Measurements from ENCODE around the gene SDK1.
A peak's percentile ranks its signal among the peaks of the same experiment; 100 is the strongest.

Gene SDK1

GRCh38 chr7:3897430-3898372 lies 596.6 kb downstream of the SDK1 start:
- no peak overlapping the region for H3K27ac ChIP-seq
- H3K27me3 ChIP-seq = peaks cover 10% of the 10 kb centered on the region
- H3K4me1 ChIP-seq (ENCODE audit: control insufficient read depth in 1 of 2, insufficient read depth in 1 of 2, low read depth in 1 of 2, low read length in 1 of 2) = peaks cover 0 to under 1% of the 10 kb centered on the region in 2 experiments
- no peaks in the 10 kb centered on the region for H3K9me3 ChIP-seq
- H3K36me3 ChIP-seq = no peaks in the 10 kb centered on the region
- TF ChIP-seq CTCF (IDR thresholded peaks at IDR 0.05) = peak; percentile 45
- H3K4me3 ChIP-seq (ENCODE audit: low read depth in 1 of 2, low read length in 1 of 2) = no peak overlapping the region

GRCh38 chr7:3899559-3899991 lies 598.5 kb downstream of the SDK1 start:
- no peaks in the 10 kb centered on the region for H3K9me3 ChIP-seq
- no peaks in the 10 kb centered on the region for H3K36me3 ChIP-seq
- H3K27me3 ChIP-seq = no peaks in the 10 kb centered on the region
- no peaks in the 10 kb centered on the region for H3K4me1 ChIP-seq (ENCODE audit: control insufficient read depth in 1 of 2, insufficient read depth in 1 of 2, low read depth in 1 of 2, low read length in 1 of 2)
- H3K4me3 ChIP-seq (ENCODE audit: low read depth in 1 of 2, low read length in 1 of 2) = no peak overlapping the region
- TF ChIP-seq CTCF (IDR thresholded peaks at IDR 0.05) = no peak
- H3K27ac ChIP-seq = no peak overlapping the region

GRCh38 chr7:3908153-3908552 lies 607.1 kb downstream of the SDK1 start:
- Histone ChIP-seq H3K4me1 (ENCODE audit: control insufficient read depth in 1 of 2, insufficient read depth in 1 of 2, low read depth in 1 of 2, low read length in 1 of 2) (peaks cover 0 to 9% of the 10 kb centered on the region in 2 experiments), H3K27me3 (no peaks in the 10 kb centered on the region), H3K36me3 (no peaks in the 10 kb centered on the region), H3K27ac (no peak overlapping the region), H3K4me3 (ENCODE audit: low read depth in 1 of 2, low read length in 1 of 2) (no peak overlapping the region), H3K9me3 (no peaks in the 10 kb centered on the region)
- no peak for TF ChIP-seq CTCF (IDR thresholded peaks at IDR 0.05)

- Histone ChIP-seq H3K4me3 (ENCODE audit: low read depth in 1 of 2, low read length in 1 of 2) (no peak overlapping the region), H3K36me3 (no peaks in the 10 kb centered on the region), H3K27ac (no peak overlapping the region), H3K4me1 (ENCODE audit: control insufficient read depth in 1 of 2, insufficient read depth in 1 of 2, low read depth in 1 of 2, low read length in 1 of 2) (peaks cover 3 to 17% of the 10 kb centered on the region in 2 experiments), H3K27me3 (no peaks in the 10 kb centered on the region), H3K9me3 (no peaks in the 10 kb centered on the region)
- TF ChIP-seq CTCF (IDR thresholded peaks at IDR 0.05) = no peak
Measured at GRCh38 chr7:3909128-3909527, 608.1 kb downstream of the SDK1 start.

GRCh38 chr7:3910054-3910453 lies 609.0 kb downstream of the SDK1 start:
- no peaks in the 10 kb centered on the region for H3K36me3 ChIP-seq
- no peaks in the 10 kb centered on the region for H3K9me3 ChIP-seq
- no peak for TF ChIP-seq CTCF (IDR thresholded peaks at IDR 0.05)
- H3K4me3 ChIP-seq (ENCODE audit: low read depth in 1 of 2, low read length in 1 of 2) = no peak overlapping the region
- peaks cover 12 to 26% of the 10 kb centered on the region in 2 experiments for H3K4me1 ChIP-seq (ENCODE audit: control insufficient read depth in 1 of 2, insufficient read depth in 1 of 2, low read depth in 1 of 2, low read length in 1 of 2)
- H3K27ac ChIP-seq = no peak overlapping the region
- H3K27me3 ChIP-seq = no peaks in the 10 kb centered on the region
